Pons (tissue), 1 donor: ENCODE measurements around the gene CRY2.

Experiments used
- DNase-seq: peaks from one replicate; pipeline ENCODE4 v3.0.0-alpha.2; 2016; ENCODE audit warnings: low spot score

Gene CRY2

DNA sequence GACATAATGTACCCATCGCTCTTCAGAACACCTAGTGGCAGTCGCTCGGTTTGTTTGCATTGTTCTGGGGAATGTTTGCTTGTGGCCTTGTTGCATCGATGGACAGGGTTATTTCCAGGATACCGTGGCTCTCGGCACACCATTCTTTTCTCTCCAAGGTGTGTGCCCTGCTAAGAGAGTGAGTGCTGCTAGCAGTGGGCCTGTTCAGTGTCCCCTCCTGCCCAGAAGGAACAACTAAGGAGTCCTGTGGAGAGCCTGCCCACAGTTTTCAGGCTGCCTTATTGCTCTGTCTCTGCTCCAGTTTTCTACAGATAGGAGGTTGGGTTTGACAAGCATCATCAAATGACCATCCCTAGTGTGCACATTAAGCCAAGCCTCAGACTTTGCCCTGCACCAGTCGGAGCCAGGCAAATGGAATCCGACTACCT is 1.4 kb downstream of the CRY2 start:
- no peak for DNase-seq

DNA sequence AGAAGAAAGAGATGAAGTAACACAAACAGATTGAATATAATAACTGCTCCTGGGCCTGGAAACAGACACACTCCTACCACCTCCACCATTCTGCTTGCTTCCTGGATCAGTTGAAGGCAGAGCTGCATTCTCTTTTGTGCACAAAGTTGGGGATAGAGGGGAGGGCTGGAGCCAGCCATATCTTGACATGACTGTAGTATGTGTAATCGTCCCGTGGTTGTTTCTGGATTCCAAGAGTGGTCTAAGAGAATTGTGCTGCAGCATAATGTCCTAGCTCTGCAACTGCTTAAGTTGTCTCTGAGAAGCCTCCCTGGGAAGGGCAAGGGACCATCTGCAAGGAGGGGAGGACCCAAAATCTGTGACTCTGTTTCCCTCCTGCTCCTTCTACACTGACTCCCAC is 3.2 kb downstream of the CRY2 start:
- DNase-seq: no peak

DNA sequence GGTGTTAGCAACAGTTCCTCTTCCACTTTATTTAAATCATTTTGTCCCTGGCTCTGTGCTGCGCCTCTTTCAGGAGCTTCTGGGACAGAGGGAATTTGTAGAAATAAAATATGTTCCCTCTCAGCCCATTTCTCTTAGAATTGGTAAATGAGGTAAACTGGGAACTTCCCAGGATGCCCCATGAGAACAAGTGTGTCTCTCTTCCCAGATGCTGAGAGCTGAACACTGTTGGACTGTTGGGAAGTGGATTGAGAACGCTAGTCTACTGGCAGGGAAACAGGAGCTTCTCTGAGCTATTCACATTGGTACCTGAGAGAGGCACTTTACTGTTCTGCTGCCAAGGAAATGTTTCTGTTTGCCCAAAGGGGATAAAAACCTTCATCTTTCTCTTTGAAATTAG is 4.0 kb downstream of the CRY2 start:
- no peak for DNase-seq

DNA sequence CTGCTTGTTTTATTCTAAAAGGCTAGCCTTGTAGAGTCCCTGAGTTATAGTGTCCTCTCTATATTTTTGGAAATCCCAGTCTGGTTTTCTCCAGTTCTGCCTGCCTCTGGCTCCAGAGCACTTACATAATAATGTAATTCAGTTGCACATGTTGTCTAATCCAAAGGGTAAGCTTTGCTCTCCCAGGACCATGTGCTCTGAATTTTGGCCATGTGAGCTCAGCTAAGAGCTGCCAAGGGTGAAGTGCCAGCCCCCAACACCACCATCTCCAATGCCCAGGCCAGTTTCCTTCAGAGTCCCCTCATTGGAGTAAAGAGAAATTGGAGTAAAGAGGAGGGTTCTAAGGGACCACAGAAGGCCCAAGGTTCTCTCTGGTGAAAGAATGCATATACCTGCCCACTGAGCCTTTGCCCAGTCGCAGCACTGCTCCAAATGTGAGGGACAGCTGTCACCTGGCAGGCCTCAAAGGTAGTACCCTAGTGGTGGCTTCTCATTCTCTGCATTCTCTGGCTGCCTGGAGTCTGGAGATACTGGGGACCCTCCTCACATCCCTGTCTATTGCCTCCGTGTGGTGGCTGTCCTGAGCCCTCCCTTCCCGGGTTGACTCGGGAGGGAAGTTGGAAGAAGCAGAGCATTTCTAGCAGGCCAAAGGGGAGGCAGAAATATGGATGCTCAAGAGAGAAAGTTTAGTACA is 4.9 kb downstream of the CRY2 start:
- peak; percentile 49 for DNase-seq

DNA sequence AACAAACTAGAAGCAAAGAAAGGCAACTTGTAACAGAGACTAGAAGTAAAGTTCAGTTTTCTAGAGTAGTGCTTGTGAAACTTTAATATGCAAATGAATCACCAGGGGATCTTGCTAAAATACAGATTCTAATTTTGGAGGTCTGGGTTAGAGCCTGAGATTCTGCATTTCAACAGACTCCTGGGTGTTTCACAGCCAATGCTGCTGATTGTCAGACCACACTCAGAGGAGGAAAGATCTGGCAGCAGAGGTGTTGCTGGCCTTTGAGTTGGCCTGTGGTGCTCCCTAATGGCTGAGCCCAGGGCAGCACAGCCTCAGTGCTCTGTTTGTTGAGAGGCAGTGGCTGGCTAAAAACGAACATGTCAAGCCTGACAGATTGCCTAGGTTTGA is 5.4 kb downstream of the CRY2 start:
- no peak for DNase-seq

DNA sequence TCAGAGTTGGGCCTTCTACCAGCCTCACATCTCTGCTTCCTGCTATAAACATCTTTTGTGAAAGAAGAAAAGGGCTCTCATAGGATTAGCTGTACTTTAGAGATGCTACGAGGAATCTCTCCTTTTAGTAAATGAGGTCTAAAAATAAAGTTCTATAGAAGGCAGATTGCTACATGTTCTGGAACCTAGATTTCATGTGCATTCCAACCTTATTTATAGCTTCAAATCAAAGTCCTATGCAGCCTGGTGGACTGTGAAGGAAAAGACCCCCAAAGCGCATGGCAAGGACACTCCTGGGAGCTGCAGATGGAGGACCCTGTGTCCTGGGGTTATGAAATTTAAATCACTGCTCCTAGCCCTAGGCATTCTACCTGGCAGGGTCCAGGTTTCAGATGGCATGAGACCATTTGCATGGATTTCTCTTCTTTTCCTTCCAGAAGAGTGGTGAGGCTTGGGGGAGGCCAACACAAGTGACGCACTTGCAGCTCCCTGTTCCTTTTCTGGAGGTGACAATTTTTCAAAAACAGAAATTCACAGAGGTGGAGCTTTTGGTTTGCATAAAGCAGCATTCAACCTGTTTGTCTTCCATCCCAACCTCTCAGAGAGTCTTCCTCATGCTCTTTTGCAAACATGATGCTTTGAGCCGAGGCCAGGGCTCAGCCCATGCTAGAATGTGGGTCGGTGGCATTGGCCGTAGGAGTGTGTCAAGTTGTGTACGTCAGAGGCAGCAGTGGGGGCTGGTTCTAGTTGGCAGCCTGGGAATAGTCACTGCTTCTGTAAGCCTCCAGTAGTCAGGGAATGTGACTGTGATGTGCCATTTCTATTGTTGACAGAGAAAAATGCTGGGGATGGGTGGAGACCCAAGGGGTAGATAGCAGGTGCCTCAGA is 6.3 kb downstream of the CRY2 start:
- no peak for DNase-seq

DNA sequence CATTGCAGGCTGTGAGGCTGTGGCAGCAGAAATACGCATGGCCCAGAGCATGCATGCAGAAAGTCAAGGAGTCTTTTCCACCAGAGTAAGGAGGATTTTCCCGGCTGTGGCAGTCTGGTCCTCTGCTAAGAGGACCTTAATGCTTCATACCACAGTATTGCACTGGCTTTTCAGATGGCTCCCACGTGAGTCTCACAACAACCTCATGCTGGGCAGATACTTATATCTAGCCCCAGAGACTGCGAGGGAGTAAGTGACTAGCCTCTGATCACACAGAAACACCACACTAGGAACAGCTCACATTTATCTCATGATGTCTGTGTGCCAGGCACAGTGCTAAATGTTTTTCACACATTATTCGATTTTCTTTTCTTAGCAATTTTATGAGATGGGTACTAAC is 8.0 kb downstream of the CRY2 start:
- DNase-seq: no peak

DNA sequence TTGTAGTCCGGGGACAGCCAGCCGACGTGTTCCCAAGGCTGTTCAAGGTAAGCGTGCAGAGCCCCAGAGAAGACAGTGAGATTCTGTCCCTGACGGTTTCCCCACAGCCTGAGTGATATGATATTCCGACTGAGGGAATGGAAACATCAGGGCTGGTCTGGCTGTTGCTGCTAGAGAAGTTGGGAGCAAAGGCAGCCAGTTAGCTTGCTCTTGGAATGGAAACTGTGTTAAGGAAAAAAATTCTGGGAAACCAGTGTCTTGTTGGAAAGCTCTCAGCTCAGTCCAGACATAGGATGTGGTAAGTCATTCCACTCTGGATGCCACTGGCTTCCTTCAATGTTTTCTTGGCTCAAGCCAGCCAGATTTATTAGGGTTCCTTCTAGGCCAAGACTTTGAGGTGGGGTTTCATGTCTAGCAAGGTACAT is 8.8 kb downstream of the CRY2 start:
- no peak for DNase-seq

DNA sequence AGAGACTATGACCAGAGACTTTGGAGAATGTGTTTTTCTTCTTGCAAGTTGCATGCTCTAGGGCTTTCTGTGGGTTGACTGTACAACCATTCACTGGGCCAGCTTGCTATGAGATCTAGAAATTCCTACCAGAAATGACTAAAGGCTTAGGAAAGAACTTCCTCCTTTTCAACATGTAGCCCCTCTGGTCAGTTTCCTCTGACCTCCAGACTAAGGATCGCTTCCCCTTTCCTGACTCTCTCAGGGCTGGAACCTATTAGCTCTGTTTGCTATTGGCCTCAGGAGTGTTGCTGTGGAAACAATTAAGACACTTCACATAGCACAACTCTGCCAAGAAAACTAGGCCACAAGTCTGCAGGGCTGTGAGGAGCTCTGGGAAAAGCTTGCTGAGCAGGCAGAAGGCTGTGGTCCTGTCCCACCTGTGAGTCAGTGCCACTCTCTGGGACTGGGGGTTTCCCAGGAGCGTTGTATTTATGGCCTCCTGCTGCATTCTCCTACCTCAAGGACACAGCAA is 10.7 kb downstream of the CRY2 start:
- peak; percentile 77 for DNase-seq

DNA sequence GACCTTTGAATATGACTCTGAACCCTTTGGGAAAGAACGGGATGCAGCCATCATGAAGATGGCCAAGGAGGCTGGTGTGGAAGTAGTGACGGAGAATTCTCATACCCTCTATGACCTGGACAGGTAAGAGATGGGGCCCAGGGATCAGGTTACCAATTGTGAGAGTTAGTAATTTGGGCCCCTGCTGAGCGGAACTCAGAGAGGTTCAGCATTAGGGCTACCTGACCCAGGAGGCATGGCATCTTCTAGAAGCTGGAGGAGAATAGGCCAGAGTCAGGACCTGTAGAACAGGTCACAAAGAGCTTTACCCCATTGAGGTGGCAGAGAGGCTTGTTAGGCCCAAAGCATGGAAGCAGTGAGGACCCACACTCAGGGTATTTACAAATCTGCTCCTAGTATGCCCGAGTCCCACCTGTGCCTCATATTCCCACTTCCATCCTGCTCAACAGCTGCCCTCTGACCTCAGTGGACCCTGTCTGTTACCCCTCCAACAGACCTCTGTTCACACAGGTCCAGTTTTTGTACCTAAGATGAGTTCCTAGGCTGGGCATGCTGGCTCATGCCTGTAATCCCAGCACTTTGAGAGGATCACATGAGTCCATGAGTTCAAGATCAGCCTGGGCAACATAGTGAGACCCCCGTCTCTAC is 11.6 kb downstream of the CRY2 start:
- DNase-seq: no peak

DNA sequence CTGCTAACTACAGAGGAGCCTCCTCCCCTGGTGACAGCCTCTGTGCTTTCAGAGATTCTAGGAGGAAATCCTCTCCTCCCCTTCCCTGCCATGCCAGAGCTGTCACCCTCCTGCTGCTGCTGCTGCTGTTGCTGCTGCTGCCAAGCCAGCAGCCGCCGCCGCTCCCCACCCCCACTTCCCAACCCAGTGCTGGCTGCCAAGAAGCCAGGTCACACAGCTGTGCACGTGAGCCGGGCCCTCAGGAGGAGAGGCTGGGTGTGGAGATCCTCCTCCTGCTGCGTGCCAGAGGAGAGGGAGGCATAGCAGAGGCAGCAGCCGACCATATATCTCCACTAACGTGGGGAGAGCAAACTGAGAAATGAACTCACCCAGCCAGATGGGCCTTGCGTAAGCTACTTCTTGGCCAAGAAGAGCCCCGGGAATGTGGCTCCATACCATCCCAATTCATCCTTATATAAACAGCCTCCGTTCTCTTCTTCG is 12.4 kb downstream of the CRY2 start:
- DNase-seq: peak; percentile 73

DNA sequence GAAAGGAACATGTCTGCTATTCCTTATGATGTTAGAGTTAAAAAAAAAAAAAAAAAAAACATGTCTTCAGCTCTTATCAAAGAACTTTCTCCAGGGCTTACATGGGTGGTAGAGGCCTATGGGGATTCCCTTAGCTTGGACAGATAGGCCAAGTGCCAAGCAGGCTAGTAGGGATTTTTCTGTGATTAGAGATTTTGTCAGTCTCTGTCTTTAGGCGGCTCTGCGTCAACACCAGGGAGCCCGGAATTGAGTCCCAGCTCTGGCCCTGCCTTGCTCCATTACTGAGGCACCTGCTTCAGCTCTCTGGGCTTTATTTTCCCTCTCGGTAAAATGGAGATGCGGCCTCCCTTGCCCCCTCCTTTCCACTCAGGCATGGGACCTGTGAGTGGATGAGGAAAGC is 13.1 kb downstream of the CRY2 start:
- DNase-seq: no peak

DNA sequence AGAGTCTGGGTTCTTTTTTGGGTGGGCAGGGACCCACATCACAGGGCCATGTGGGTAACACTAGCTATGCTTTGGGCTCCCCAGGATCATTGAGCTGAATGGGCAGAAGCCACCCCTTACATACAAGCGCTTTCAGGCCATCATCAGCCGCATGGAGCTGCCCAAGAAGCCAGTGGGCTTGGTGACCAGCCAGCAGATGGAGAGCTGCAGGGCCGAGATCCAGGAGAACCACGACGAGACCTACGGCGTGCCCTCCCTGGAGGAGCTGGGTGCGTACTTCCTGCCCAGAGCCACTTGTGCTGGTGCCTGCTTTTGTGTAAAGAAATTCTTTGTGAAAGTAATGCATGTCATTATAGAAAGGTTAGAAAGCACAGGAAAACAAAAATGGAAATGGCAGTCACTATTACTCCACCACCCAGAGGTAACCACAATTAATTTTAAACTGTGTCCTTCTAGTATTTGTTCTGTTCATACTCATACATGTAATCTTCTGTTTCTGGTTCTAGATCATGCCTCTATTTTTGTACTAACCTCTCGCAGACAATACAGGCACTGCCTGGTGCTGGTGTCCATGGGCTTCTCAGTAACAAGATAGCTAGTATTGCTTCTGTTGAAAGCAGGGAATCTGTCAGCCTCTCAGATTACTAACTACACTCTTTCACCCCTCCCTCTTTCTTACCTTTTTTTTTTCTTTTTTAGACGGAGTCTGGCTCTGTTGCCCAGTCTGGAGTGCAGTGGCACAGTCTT is 13.7 kb downstream of the CRY2 start:
- no peak for DNase-seq

DNA sequence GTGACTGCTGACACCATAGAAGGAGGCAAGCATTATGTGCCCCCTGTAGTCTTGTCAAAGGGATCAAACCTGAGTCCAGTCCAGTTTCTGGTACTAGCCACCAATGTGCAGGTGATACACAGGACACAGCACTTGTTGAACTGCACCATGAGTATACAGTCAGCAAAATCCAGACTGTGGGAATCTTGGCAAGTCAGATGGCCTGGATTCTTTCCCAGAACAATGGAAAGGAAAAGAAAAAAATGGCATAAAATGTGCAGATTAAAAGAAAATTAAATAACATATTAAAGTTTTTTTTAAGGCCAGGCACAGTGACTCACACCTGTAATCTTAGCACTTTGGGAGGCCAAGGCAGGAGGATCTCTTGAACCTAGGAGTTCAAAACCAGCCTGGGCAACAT is 16.8 kb downstream of the CRY2 start:
- DNase-seq: no peak

DNA sequence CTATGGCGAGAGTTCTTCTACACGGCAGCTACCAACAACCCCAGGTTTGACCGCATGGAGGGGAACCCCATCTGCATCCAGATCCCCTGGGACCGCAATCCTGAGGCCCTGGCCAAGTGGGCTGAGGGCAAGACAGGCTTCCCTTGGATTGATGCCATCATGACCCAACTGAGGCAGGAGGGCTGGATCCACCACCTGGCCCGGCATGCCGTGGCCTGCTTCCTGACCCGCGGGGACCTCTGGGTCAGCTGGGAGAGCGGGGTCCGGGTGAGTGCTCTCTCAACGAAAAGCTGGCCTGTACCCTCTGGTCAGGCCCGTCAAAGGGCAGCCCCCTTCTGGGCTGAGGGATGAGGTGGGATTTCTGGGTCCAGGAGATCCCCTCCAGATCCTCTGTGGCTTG is 22.3 kb downstream of the CRY2 start:
- no peak for DNase-seq

DNA sequence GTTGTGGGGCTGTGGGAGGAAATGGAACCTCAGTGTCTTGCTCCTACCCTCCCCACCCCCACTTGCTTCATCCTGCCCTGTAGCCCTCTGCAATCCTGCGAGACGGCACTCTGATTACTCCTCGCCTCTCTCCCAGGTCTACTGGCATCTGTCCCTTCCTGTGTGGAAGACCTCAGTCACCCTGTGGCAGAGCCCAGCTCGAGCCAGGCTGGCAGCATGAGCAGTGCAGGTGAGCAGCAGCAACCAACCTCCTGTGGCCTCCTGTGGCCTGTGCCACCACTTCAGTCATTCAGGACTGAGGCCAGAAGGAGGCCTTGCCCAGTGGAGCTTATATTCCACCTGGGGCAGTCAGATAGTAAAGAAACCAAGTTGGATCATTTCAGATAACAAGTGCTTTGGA is 23.4 kb downstream of the CRY2 start:
- DNase-seq: no peak

DNA sequence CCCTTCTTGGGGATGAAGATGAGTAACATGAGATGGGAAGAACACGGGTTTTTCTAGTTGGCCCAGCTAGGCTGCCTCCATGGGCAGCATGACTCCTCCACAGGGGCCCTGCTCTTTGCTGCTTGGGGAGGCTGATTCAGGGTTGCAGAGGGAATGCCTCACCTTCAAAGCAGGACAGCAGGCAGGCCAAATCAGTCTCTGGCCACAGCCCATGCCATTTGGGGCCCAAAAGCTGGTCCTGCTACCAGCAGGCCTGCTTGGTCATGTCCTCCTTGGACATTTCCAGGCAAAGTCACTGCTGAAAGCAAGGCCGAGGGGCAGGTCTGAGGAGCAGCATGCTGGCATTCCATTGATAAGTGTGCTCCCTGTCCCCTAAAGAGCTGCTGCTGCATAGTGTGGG is 24.4 kb downstream of the CRY2 start:
- no peak for DNase-seq

DNA sequence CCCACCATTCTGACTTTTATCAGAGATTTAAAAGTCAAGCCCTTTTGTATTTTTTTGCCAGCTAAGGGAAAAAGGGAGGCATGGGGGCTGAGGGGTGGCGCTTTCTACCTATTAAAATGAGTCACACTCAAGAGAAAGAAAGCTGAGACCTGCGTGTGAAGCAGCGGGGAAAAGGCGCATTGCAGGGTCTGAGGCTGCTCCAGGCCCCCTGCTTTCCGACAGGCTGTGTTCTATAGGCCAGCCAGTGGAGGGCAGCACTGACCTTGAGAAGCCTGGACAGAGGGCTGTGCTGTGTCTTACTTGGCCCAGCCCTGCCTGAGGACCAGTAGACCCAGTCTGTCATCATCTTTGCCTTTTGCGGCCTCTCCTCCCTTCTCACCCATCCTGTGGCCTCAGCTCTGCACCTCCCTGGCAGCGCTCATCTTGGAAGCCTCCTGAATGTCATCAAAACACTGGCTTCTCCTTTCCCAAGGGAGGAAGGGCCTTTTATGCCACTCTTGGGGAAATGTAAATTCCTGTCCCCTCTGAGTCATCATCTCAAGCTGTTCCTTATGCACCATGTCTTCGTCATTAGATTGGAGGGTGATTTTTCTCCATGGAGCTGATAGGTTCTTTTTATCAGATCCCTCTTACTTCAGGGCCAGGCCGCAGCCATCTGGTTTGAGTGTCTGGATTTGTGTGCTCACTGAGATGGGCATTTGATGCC is 25.5 kb downstream of the CRY2 start:
- peak; percentile 82 for DNase-seq

DNA sequence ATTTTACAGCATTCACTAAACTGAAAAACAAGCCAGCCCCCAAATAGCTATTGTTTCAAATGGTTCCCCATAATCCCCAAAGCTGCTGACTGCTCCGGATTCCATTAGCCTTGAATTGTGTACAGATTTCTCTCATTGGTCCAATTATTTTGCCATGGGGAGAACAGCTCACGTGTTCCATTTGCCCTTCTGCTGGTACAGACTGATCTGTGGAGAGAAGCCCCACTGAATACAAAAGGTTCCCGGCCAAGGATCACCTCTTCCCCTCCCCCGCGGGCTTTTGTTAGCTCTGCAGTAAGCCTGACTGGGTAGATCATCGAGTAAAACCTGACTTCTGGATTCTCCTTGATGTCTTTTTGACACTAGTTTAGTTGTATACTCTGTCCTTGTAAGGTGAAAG is 29.1 kb downstream of the CRY2 start:
- no peak for DNase-seq

DNA sequence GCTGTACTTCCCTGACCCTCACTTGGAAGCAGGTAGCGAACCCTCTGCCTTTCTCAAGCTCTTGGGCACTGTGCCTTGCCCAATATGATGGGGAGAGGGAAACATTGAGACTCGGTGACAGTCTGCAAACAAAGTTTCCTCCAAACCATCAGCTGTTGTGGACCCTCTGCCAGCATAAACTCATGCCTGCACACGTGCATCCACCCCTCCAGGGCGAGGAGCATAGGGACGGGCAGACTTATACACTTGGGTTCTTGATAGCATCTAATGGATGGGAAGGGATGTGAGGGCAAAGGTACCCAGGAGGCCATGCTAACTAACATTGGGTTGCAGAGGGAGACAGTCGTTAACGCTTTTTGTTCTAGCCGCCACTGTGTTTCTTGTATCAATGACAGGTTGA is 29.9 kb downstream of the CRY2 start:
- DNase-seq: no peak

DNA sequence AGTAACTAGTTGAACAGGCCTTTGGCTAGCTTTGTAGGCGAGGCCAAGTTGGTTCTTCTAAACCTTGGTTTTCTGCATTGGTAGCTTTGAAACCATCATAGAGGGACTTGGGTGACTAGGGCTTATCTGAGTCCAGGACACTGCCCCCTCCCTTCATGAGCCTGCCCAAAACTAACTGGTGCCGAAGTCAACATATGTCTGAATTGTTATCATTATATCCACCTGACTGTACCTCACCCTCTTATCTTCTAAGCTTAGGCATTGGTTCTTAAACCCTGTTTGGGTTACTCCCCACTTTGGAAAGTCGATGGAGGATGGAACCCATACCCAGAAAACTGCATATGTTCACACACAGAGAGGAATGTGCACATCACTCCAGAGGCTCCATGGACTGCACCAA is 30.6 kb downstream of the CRY2 start:
- DNase-seq: no peak
